GM19240 (cell line): ENCODE measurements around the gene CREBBP.

Source experiments
- DNase-seq: peaks from one replicate; pipeline ENCODE4 v3.0.0; 2011; ENCODE audit warnings: low spot score; ENCODE audit not compliant: insufficient read length

Gene CREBBP

DNA sequence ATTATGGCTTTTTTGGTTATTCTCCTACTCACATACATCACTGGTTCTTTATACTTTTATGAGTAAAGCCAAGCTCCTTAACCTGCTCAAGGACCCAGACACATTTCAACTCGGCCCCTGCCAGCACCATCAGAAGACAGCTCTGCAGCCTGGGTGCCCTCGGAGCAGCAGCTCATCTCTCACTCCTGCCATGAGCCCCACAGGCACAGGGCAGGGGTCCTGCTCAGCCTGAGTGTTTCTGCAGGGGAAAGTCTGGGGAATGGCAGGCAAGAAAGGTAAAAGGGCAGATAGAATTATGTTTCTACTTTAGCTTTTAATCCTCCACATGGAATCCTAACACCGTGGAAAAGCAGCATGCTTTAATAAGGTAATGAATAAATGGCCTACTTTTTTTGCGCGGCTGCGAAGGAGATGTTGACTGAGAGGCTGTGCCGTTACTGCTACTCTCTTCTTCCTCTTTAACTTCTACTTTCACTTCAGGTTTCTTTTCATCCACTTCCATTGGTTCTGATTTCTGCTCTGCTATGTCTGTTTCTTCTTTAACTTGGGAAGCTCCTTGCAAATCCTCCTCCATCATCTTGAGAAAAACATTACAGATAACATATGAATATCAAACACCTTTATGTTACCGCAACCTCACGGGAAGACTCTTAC, 113.1 kb downstream of the CREBBP start:
- DNase-seq = no peak

DNA sequence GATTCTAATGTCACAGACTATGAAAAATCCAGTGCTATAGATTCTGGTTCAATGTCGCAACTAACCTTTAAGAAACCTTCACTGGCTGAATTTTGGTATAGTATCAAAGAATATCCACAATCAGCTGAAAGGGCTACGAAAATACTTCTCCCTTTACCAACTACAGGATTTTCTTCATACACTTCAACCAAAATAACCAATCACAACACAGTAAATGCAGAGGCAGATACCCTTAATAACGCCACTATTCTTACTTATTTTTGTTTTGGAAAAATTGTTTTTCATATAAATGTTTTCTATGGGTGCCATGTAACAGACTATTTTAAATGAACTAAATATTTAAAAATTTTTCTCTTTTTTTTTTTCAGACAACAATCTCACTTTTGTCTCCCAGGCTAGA, 114.3 kb downstream of the CREBBP start:
- DNase-seq = no peak

GRCh38 chr16:3764409-3764808, 116.1 kb downstream of the CREBBP start:
- no peak for DNase-seq

GRCh38 chr16:3762107-3762750, 118.3 kb downstream of the CREBBP start:
- DNase-seq = no peak

- DNase-seq = no peak
Observed at GRCh38 chr16:3761375-3762106, 119.0 kb downstream of the CREBBP start.

GRCh38 chr16:3760518-3760917, 120.0 kb downstream of the CREBBP start:
- no peak for DNase-seq

- DNase-seq = no peak
Observed at GRCh38 chr16:3759736-3760135, 120.8 kb downstream of the CREBBP start.

- no peak for DNase-seq
Observed at GRCh38 chr16:3756113-3756512, 124.4 kb downstream of the CREBBP start.

GRCh38 chr16:3755249-3755648, 125.3 kb downstream of the CREBBP start:
- DNase-seq = no peak

- no peak for DNase-seq
Observed at GRCh38 chr16:3754772-3755171, 125.7 kb downstream of the CREBBP start.

DNA sequence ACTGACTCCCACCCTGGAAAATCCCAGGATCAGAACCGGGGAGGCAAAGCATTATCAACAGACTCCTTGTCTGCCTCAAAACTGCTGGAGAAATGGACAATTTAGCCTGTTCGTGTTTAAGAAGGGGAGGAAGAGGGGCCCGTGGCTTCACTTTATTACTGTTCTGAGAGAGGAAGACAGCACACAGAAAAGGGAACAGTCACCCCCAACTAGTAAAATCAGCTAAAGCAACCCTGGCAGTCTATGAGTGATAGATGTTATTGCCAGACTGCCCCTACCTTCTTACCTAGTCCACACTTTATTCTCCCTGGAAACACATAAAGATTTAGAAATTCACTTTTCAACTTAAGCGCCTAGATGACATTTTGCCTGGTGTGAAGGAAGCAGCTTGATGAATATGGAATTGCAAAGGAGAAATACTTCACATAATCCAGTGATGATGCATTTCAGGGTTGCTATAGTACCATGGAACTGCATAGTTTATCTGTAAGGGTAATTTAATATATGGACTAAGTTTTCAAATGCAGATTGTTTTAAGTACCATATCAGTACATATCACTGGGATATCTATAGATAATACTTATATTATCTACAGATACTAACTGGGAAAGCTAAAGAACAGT, 126.3 kb downstream of the CREBBP start:
- no peak for DNase-seq

DNA sequence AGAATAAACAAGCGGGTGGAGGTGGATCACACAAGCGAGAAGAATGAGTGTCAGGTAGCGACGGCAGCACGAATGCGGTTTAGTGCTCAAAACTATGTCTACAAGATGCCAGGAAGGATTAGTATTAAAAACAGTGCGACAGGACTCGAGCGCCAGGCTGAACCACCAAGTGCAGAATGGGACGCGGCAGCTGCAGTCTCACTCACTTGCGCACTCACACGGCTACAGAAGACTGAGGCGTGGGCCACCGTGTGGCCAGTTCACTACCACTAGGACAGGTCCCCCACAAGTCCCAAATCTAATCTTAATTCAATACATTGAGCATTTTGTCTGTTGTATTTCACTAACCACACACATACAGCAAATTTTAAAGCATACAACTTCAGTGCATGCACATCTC, 127.5 kb downstream of the CREBBP start:
- no peak for DNase-seq

GRCh38 chr16:3751878-3752277, 128.6 kb downstream of the CREBBP start:
- no peak for DNase-seq

DNA sequence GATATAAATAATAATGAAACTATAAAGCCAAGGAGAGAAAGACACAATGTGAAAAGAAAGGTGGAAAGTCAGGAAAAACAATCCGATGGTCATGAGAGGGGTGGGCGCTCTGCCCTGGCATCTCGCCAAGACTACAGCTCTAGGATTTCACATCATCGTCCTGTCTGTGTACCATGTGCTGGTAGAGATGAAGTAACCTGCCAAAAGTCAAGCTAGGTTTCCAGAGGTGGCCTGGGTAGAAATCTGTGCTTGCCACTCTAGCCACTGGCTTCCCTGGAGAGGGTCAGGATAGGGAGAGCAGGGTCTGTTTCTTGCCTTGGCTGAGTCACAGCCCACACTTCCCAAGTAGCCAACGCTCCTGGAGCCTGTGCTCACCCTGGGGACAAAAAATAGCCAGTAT, 132.2 kb downstream of the CREBBP start:
- DNase-seq = no peak

GRCh38 chr16:3745751-3746355, 134.7 kb downstream of the CREBBP start:
- DNase-seq = no peak

DNA sequence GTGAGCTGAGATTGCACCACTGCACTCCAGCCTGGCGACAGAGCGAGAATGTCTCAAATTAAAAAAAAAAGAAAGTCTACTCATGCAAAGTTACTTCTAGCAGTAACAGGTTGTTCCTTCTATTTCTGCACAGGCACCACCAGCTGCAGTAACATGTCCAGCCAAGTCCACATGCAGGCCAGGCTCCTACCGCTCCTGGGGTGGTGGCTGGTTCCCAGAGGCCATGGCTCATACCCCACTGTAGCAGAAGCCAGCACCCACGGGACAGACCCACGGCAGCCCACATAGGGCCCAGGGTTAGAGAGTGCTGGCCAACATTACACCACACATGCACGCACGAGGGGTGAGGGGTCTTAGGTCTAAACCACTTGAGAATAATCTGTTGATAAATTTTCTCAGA, 136.5 kb downstream of the CREBBP start:
- no peak for DNase-seq

DNA sequence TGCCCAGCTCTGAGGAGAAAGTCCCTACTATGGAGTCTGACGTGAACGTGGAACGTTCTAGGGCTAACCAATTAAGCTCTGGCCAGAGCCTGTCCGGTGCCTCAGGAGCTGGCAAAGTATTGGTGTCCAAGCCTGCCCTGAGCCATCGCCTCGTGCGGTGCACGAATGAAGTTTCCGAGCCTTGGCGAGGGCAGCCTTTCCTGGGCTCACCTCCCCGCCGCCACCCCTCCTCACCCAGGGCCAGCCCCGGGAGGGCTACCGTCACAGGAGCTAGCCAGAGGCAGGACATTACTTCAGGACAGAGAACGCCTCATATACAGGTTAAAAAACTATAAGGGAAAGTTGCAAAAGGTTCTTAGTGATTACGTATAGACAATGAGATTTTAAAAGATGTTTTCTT, 139.6 kb downstream of the CREBBP start:
- no peak for DNase-seq

- no peak for DNase-seq
Observed at GRCh38 chr16:3740186-3740585, 140.3 kb downstream of the CREBBP start.

DNA sequence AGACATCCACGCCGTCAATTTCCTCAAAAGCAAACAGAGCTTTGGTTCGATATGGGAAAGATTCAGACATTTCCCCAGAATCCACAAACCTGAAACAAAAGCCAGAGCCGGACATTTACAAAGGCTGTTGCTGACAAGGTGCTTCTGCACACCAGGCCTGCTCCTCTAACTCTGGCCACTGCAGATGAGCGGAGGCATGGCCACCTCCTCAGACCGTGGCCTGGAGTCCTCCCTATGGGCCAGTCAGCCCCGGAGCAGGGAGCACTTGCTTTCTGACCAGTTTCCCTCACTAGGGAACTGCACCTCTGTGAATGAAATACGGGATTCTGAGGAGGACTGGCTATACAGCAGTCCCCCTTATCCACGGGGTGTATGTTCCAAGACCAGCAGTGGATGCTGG, 140.9 kb downstream of the CREBBP start:
- no peak for DNase-seq

DNA sequence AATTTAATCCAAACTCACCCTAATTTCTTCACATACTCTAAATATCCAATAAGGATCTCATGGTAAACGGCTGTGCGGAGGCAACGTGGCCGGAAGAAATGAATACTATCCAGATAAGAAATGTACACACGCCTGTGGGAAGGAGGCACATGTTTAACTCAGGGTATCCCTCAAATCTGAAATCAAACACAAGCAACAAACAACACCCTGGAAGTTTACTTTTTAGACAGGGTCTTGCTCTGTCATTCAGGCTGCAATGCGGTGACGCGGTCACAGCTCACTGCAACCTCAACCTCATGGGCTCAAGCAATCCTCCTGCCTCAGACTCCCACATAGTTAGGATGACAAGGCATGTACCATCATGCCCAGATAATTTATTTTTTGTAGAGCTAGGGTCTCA, 142.0 kb downstream of the CREBBP start:
- no peak for DNase-seq

DNA sequence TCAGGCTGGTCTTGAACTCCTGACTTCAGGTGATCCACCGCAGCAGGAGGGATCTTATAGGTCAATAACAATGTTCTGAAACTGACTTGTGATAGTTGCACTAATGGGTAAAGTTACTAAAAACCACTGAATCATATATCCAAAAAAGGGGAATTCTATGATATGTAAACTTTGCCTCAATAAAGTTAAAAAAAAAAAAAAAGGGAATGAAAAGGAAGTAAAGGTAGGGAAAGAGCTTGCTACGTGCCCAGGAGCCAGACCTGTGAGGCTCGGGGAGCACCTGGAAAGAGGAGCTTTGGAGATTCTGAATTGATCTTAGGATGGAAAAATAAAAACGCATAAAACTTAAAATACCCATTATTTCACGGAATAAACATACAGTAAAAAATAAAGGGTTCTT, 142.4 kb downstream of the CREBBP start:
- no peak for DNase-seq

GRCh38 chr16:3737181-3737580, 143.3 kb downstream of the CREBBP start:
- DNase-seq = no peak
